H1 (cell line): ENCODE results near the gene SLC9A7. TPM values are rescaled to one million over a fixed set of nuclear protein-coding genes. Genes with fewer than 3 reads are reported as not detected.

Experiments
- CTCF ChIA-PET: fragments of 300-600 bp; sonication (Branson Sonifier 250); formaldehyde crosslinking; loops from one replicate; lab custom pipeline; 2021; ENCODE audit not compliant: partially characterized antibody; lab: Charles Lee
- POLR2A ChIA-PET: fragments of 300-600 bp; sonication (Branson Sonifier 250); formaldehyde crosslinking; loops from one replicate; lab custom pipeline; 2021; ENCODE audit warnings: inconsistent platforms; ENCODE audit not compliant: partially characterized antibody; lab: Charles Lee
- DNase-seq, 2 experiments: peaks; one replicate each; pipeline versions ENCODE4 v3.0.0 to v3.0.0-alpha.2; 2010 to 2022; ENCODE audit warnings: low spot score in 2 of 2, low read depth in 1 of 2, mixed read lengths in 1 of 2
- FAIRE-seq: peaks from 2 replicates; lab custom pipeline; 2011; peaks lifted over from hg19 to GRCh38; lab: Jason Lieb, UNC
- H2AFZ ChIP-seq: 2 replicates; pipeline ENCODE4 v1.8.1; 2012; ENCODE audit warnings: low read length, inconsistent platforms
- H2AK5ac ChIP-seq: 2 replicates; pipeline ENCODE4 v1.6.1; 2013; ENCODE audit warnings: low read depth, low read length
- H2BK120ac ChIP-seq: replicated peaks from 2 replicates; pipeline ENCODE3; 2013; ENCODE audit warnings: low read depth, low read length, inconsistent platforms
- H2BK12ac ChIP-seq: 2 replicates; pipeline ENCODE4 v1.6.1; 2013; ENCODE audit warnings: low read depth, low read length
- H2BK15ac ChIP-seq: 2 replicates; pipeline ENCODE4 v1.6.1; 2013; ENCODE audit warnings: low read length
- H2BK20ac ChIP-seq: 2 replicates; pipeline ENCODE4 v1.6.1; 2013; ENCODE audit warnings: low read length
- H2BK5ac ChIP-seq: 2 replicates; pipeline ENCODE4 v1.6.1; 2013; ENCODE audit warnings: low read depth, low read length
- H3K14ac ChIP-seq: 2 replicates; pipeline ENCODE4 v1.6.1; 2013; ENCODE audit warnings: inconsistent platforms; ENCODE audit not compliant: insufficient read length
- H3K18ac ChIP-seq: 2 replicates; pipeline ENCODE4 v1.6.1; 2013; ENCODE audit warnings: low read length; ENCODE audit errors: extremely low read depth
- H3K23ac ChIP-seq: 2 replicates; pipeline ENCODE4 v1.6.1; 2013; ENCODE audit warnings: inconsistent platforms; ENCODE audit not compliant: insufficient read length
- H3K23me2 ChIP-seq: 2 replicates; pipeline ENCODE4 v1.6.1; 2013; ENCODE audit warnings: low read depth, low read length
- H3K27ac ChIP-seq: 2 replicates; pipeline ENCODE4 v1.6.1; 2011; ENCODE audit warnings: low read depth, low read length, inconsistent platforms
- H3K27me3 ChIP-seq, 4 experiments: replicated peaks in 1 of 4; 1 replicate in 1 of 4; 2 replicates in 3 of 4; pipeline versions ENCODE4 v1.6.1 to v1.8.1; 2011 to 2013; ENCODE audit warnings: low read length in 3 of 4, mild to moderate bottlenecking in 3 of 4, inconsistent platforms in 2 of 4, mixed read lengths in 2 of 4, moderate library complexity in 1 of 4; ENCODE audit not compliant: control insufficient read depth in 3 of 4, insufficient read depth in 3 of 4; ENCODE audit errors: extremely low read depth in 1 of 4
- H3K36me3 ChIP-seq, 4 experiments: 2 replicates each; pipeline versions ENCODE4 v1.6.1 to v1.8.1; 2011 to 2013; ENCODE audit warnings: mild to moderate bottlenecking in 4 of 4, low read length in 3 of 4, moderate library complexity in 2 of 4, control low read depth in 1 of 4, inconsistent platforms in 1 of 4; ENCODE audit not compliant: insufficient read depth in 4 of 4, control insufficient read depth in 2 of 4
- H3K4ac ChIP-seq: replicated peaks from 2 replicates; pipeline ENCODE3; 2013; ENCODE audit warnings: low read length, low read depth, mixed read lengths, inconsistent platforms; ENCODE audit not compliant: insufficient read length
- H3K4me1 ChIP-seq, 4 experiments: replicated peaks in 1 of 4; 1 replicate in 1 of 4; 2 replicates in 3 of 4; pipeline versions ENCODE4 v1.6.1 to v1.8.1; 2011 to 2013; ENCODE audit warnings: low read length in 3 of 4, inconsistent platforms in 2 of 4, mixed read lengths in 1 of 4; ENCODE audit not compliant: insufficient read depth in 4 of 4, control insufficient read depth in 3 of 4
- H3K4me2 ChIP-seq, 2 experiments: 2 replicates each; pipeline versions ENCODE4 v1.6.1 to v1.8.1; 2011 to 2013; ENCODE audit warnings: low read depth in 2 of 2, low read length in 2 of 2, control low read depth in 1 of 2, inconsistent platforms in 1 of 2, mild to moderate bottlenecking in 1 of 2; ENCODE audit not compliant: insufficient read depth in 1 of 2
- H3K4me3 ChIP-seq, 4 experiments: fragments of 200-600, 300-600 bp in 1 of 4; sonication (generic), shearing (Covaris generic), sonication (Bioruptor Twin) in 1 of 4; 2 replicates each; pipeline versions ENCODE4 v1.5.1 to v1.8.1; 2011 to 2016; ENCODE audit warnings: low read length in 4 of 4, low read depth in 3 of 4, control low read depth in 2 of 4, inconsistent platforms in 2 of 4, mild to moderate bottlenecking in 2 of 4, mixed read lengths in 1 of 4, moderate library complexity in 1 of 4; ENCODE audit not compliant: insufficient read depth in 2 of 4; ENCODE audit errors: extremely low read depth in 1 of 4
- H3K56ac ChIP-seq: replicated peaks from 2 replicates; pipeline ENCODE3; 2013; ENCODE audit warnings: low read depth, mild to moderate bottlenecking, mixed read lengths, low read length, inconsistent platforms; ENCODE audit not compliant: insufficient read length
- H3K79me1 ChIP-seq: 2 replicates; pipeline ENCODE4 v1.6.1; 2013; ENCODE audit warnings: low read depth, low read length, control low read depth
- H3K79me2 ChIP-seq, 2 experiments: 2 replicates each; pipeline versions ENCODE4 v1.6.1 to v1.8.1; 2012 to 2013; ENCODE audit warnings: low read length in 2 of 2, mild to moderate bottlenecking in 2 of 2, inconsistent platforms in 1 of 2; ENCODE audit not compliant: insufficient read depth in 2 of 2, control insufficient read depth in 1 of 2
- H3K9ac ChIP-seq, 4 experiments: replicated peaks in 1 of 4; 1 replicate in 1 of 4; 2 replicates in 3 of 4; pipeline versions ENCODE4 v1.6.1 to v1.8.1; 2011 to 2013; ENCODE audit warnings: low read depth in 3 of 4, low read length in 3 of 4, control low read depth in 2 of 4, mild to moderate bottlenecking in 2 of 4, moderate library complexity in 2 of 4, inconsistent platforms in 1 of 4; ENCODE audit errors: extremely low read depth in 1 of 4
- H3K9me3 ChIP-seq, 2 experiments: 2 replicates each; pipeline versions ENCODE4 v1.6.1 to v1.8.1; 2012 to 2013; ENCODE audit warnings: mild to moderate bottlenecking in 2 of 2, moderate library complexity in 2 of 2, control low read depth in 1 of 2, inconsistent platforms in 1 of 2, low read depth in 1 of 2, low read length in 1 of 2, mixed read lengths in 1 of 2; ENCODE audit not compliant: insufficient read depth in 2 of 2
- H4K20me1 ChIP-seq, 2 experiments: replicated peaks in 1 of 2; 2 replicates each; pipeline versions ENCODE3 to v1.8.1; 2011 to 2013; ENCODE audit warnings: inconsistent platforms in 2 of 2, low read length in 2 of 2, mild to moderate bottlenecking in 1 of 2; ENCODE audit not compliant: insufficient read depth in 2 of 2, control insufficient read depth in 1 of 2
- H4K5ac ChIP-seq: 2 replicates; pipeline ENCODE4 v1.6.1; 2013; ENCODE audit warnings: low read length, low read depth, mixed read lengths, inconsistent platforms; ENCODE audit not compliant: insufficient read length
- H4K8ac ChIP-seq: 2 replicates; pipeline ENCODE4 v1.8.0; 2013; ENCODE audit warnings: mild to moderate bottlenecking, moderate library complexity, low read length, inconsistent platforms; ENCODE audit not compliant: insufficient read depth; ENCODE audit errors: extremely low read depth
- H4K91ac ChIP-seq: replicated peaks from 2 replicates; pipeline ENCODE3; 2013; ENCODE audit warnings: low read length, mixed read lengths, inconsistent platforms; ENCODE audit not compliant: insufficient read length
- CTBP2 ChIP-seq: IDR thresholded peaks from 2 replicates; pipeline ENCODE4 v1.7.0; 2011; ENCODE audit warnings: borderline replicate concordance, mild to moderate bottlenecking, moderate library complexity, mixed read lengths, low read length; ENCODE audit not compliant: insufficient read depth, insufficient read length
- KDM1A ChIP-seq: fragments of 200-600, 300-600 bp; sonication (generic); IDR thresholded peaks from 2 replicates; pipeline ENCODE4 v1.7.1; 2016; ENCODE audit warnings: mild to moderate bottlenecking, low read length, borderline replicate concordance
- SUZ12 ChIP-seq: fragments of 200-600 bp; sonication (generic); IDR thresholded peaks from 2 replicates; pipeline ENCODE4 v1.6.1; 2012; ENCODE audit warnings: mild to moderate bottlenecking, inconsistent platforms, low read length, moderate library complexity, mixed read lengths
- WGBS, 2 experiments: shearing (Covaris generic) in 1 of 2; methylation state at CpG; one replicate each; pipeline versions ENCODE4 v1.1.6 to v1.1.7; 2013 to 2015; ENCODE audit warnings: low lambda C conversion rate in 2 of 2, mixed read lengths in 2 of 2, inconsistent platforms in 1 of 2, low coverage in 1 of 2, missing lambda C conversion rate in 1 of 2; ENCODE audit not compliant: insufficient replicate concordance in 2 of 2, insufficient coverage in 1 of 2, insufficient read length in 1 of 2; ENCODE audit errors: extremely low coverage in 1 of 2, missing lambda C conversion rate in 1 of 2; 5-methylcytosine and 5-hydroxymethylcytosine counted together
- polyA plus RNA-seq, 7 experiments: library from polyadenylated mRNA; depleted of rRNA in 3 of 7; stranded (reverse) in 5 of 7; unstranded in 2 of 7; fragments of >200 nt in 5 of 7; fragments of 200-250 nt in 2 of 7; gene quantifications; 1 replicate in 5 of 7; 2 replicates in 1 of 7; 4 replicates in 1 of 7; pipeline versions ENCODE4 v1.2.1 to v1.2.3, GENCODE V29; 2011 to 2013; ENCODE audit warnings: missing spikeins in 2 of 7, mixed read lengths in 2 of 7
- total RNA-seq: library from RNA; stranded (reverse); fragmentation: NEBNext Ultra II Directional; extraction: Animal tissue kit (Norgen Biotek cat#: 25700); gene quantifications from 2 replicates; pipeline ENCODE4 v1.2.1, GENCODE V29; 2021

The SLC9A7 gene
- total and polyA plus RNA-seq, 2 of the 8 experiments (the other 6 are each of a cell fraction or from before 2014, with no cell fraction given) = 6.7 to 17.2 TPM

GRCh38 chrX:46770817-46771163 is 11.9 kb upstream of the SLC9A7 start:
- no peak overlapping the region for H3K4me2 ChIP-seq
- no peak overlapping the region for H2BK5ac ChIP-seq
- no peaks in the 10 kb centered on the region for H3K79me1 ChIP-seq
- DNase-seq (no peak), FAIRE-seq (no peak)
- no peak overlapping the region for H3K9ac ChIP-seq
- no peaks in the 10 kb centered on the region for H3K23me2 ChIP-seq
- H2BK120ac ChIP-seq = no peak overlapping the region
- no peak overlapping the region for H3K18ac ChIP-seq
- no peak overlapping the region for H2BK15ac ChIP-seq
- H3K14ac ChIP-seq = no peak overlapping the region
- no peaks in the 10 kb centered on the region for H3K36me3 ChIP-seq
- H4K20me1 ChIP-seq = no peaks in the 10 kb centered on the region
- CTCF ChIA-PET = interaction anchor here (1.0 to 1.6 kb wide), 3 partner anchors 11 to 260 kb away, joined by 3 read pairs; partner anchors contain the start of gene SLC9A7
- H3K56ac ChIP-seq = no peak overlapping the region
- H3K27ac ChIP-seq = no peak overlapping the region
- no peak overlapping the region for H3K4ac ChIP-seq
- no peaks in the 10 kb centered on the region for H3K9me3 ChIP-seq
- no peak overlapping the region for H3K23ac ChIP-seq
- no peak overlapping the region for H4K8ac ChIP-seq
- no peak overlapping the region for H4K91ac ChIP-seq
- H3K79me2 ChIP-seq = no peaks in the 10 kb centered on the region
- H3K27me3 ChIP-seq = no peaks in the 10 kb centered on the region
- no peak overlapping the region for H2AK5ac ChIP-seq
- no peak overlapping the region for H2BK20ac ChIP-seq
- no peak overlapping the region for H3K4me3 ChIP-seq
- no peaks in the 10 kb centered on the region for H3K4me1 ChIP-seq
- no peak overlapping the region for H2AFZ ChIP-seq
- WGBS, 2 experiments = 56% methylated on average over 1 of the region's 1 CpG; no CpG with 5 or more reads in 1 of the 2 experiments
- TF ChIP-seq SUZ12 (no peak), KDM1A (no peak), CTBP2 (no peak)
- TF ChIP-seq, all 59 proteins: peak for 0
- Histone ChIP-seq H4K5ac (no peak overlapping the region), H2BK12ac (no peak overlapping the region)
- POLR2A ChIA-PET = no interaction called here
